HG03175 (cell line): Measurements from ENCODE around the gene RASAL1.
A peak's percentile ranks its signal among the peaks of the same experiment; 100 is the strongest.

Source experiments
- ATAC-seq: cut with Tn5 transposase; IDR thresholded peaks from one replicate; pipeline ENCODE4 v1.9.1; 2021; ENCODE audit warnings: mild to moderate bottlenecking, moderate library complexity; ENCODE audit not compliant: unreplicated experiment

The RASAL1 gene

GRCh38 chr12:113162102-113163029 is 26.8 kb upstream of the RASAL1 start:
- no peak for ATAC-seq

GRCh38 chr12:113161415-113162016 is 26.0 kb upstream of the RASAL1 start:
- ATAC-seq: no peak

GRCh38 chr12:113159937-113160336 is 24.4 kb upstream of the RASAL1 start:
- ATAC-seq: no peak

GRCh38 chr12:113158439-113159203 is 23.1 kb upstream of the RASAL1 start:
- no peak for ATAC-seq

- no peak for ATAC-seq
Measured at GRCh38 chr12:113157218-113157859, 21.8 kb upstream of the RASAL1 start.

- no peak for ATAC-seq
Measured at GRCh38 chr12:113155646-113156045, 20.1 kb upstream of the RASAL1 start.

- ATAC-seq: no peak
Measured at GRCh38 chr12:113155060-113155459, 19.5 kb upstream of the RASAL1 start.

- no peak for ATAC-seq
Measured at GRCh38 chr12:113154351-113154973, 18.9 kb upstream of the RASAL1 start.

- ATAC-seq: peak; percentile 62
Measured at GRCh38 chr12:113152835-113153814, 17.6 kb upstream of the RASAL1 start.

- ATAC-seq: no peak
Measured at GRCh38 chr12:113152196-113152834, 16.8 kb upstream of the RASAL1 start.

GRCh38 chr12:113151655-113152054 is 16.1 kb upstream of the RASAL1 start:
- ATAC-seq: no peak

GRCh38 chr12:113149361-113150150 is 14.0 kb upstream of the RASAL1 start, which contains the start of gene CFAP73:
TSS of gene CFAP73 (plus strand) at chr12:113149724. CDS start at chr12:113149858, 134 bp downstream.
- no peak for ATAC-seq

GRCh38 chr12:113146999-113147398 is 11.4 kb upstream of the RASAL1 start:
- ATAC-seq: no peak

GRCh38 chr12:113145720-113146551 is 10.4 kb upstream of the RASAL1 start:
- ATAC-seq: no peak

- ATAC-seq: no peak
Measured at GRCh38 chr12:113144806-113145205, 9.2 kb upstream of the RASAL1 start.

- ATAC-seq: no peak
Measured at GRCh38 chr12:113143959-113144358, 8.4 kb upstream of the RASAL1 start.

- ATAC-seq: no peak
Measured at GRCh38 chr12:113142886-113143332, 7.3 kb upstream of the RASAL1 start.
